ENCODE data around the gene STPG4. TPM values are rescaled to one million over a fixed set of nuclear protein-coding genes. Genes with fewer than 3 reads are reported as not detected.

The STPG4 gene
- total RNA-seq, 1 experiment from 2014 or later: not detected

GRCh38 chr2:47134386-47135090 lies 20.6 kb downstream of the STPG4 start:
- Mint-ChIP-seq H3K27me3 (ENCODE audit: insufficient read depth, unreplicated experiment) (no peaks in the 10 kb centered on the region), H3K4me1 (ENCODE audit: insufficient read depth, unreplicated experiment) (no peaks in the 10 kb centered on the region), H3K4me3 (ENCODE audit: unreplicated experiment) (no peak overlapping the region), H3K36me3 (ENCODE audit: insufficient read depth, unreplicated experiment) (peaks cover 7% of the 10 kb centered on the region), H3K9me3 (ENCODE audit: unreplicated experiment) (no peaks in the 10 kb centered on the region), H3K27ac (ENCODE audit: low read depth, unreplicated experiment) (no peak overlapping the region)
- no peak for TF ChIP-seq CTCF (IDR thresholded peaks at IDR 0.05; ENCODE audit: unreplicated experiment)
- intact Hi-C loops (cut with micrococcal nuclease): no loop called here
- no peak for DNase-seq (ENCODE audit: unreplicated experiment)
- no TSS peak for BruUV-seq (replicated peaks)
- POLR2A ChIA-PET: no interaction called here
- CTCF ChIA-PET: no interaction called here

GRCh38 chr2:47133046-47133445 lies 22.1 kb downstream of the STPG4 start:
- no peak for DNase-seq (ENCODE audit: unreplicated experiment)
- ChIA-PET CTCF (interaction anchor here (0.6 kb wide), 1 partner anchor 419 kb away, joined by 4 read pairs; no protein-coding TSS in a partner anchor), POLR2A (interaction anchor here (0.7 kb wide), 1 partner anchor 26 kb away, joined by 3 read pairs; no protein-coding TSS in a partner anchor)
- no peaks in the 10 kb centered on the region for H3K27me3 Mint-ChIP-seq (ENCODE audit: insufficient read depth, unreplicated experiment)
- BruUV-seq (replicated peaks): no TSS peak
- no peaks in the 10 kb centered on the region for H3K36me3 Mint-ChIP-seq (ENCODE audit: insufficient read depth, unreplicated experiment)
- intact Hi-C loops (cut with micrococcal nuclease): no loop called here
- H3K27ac Mint-ChIP-seq (ENCODE audit: low read depth, unreplicated experiment): no peak overlapping the region
- TF ChIP-seq CTCF (IDR thresholded peaks at IDR 0.05; ENCODE audit: unreplicated experiment): no peak
- no peaks in the 10 kb centered on the region for H3K9me3 Mint-ChIP-seq (ENCODE audit: unreplicated experiment)
- no peak overlapping the region for H3K4me3 Mint-ChIP-seq (ENCODE audit: unreplicated experiment)
- H3K4me1 Mint-ChIP-seq (ENCODE audit: insufficient read depth, unreplicated experiment): no peaks in the 10 kb centered on the region

GRCh38 chr2:47129191-47129706 lies 25.9 kb downstream of the STPG4 start:
- POLR2A ChIA-PET: no interaction called here
- TF ChIP-seq CTCF (IDR thresholded peaks at IDR 0.05; ENCODE audit: unreplicated experiment): no peak
- Mint-ChIP-seq H3K36me3 (ENCODE audit: insufficient read depth, unreplicated experiment) (no peaks in the 10 kb centered on the region), H3K4me1 (ENCODE audit: insufficient read depth, unreplicated experiment) (no peaks in the 10 kb centered on the region), H3K4me3 (ENCODE audit: unreplicated experiment) (no peak overlapping the region), H3K9me3 (ENCODE audit: unreplicated experiment) (peaks cover 8% of the 10 kb centered on the region), H3K27me3 (ENCODE audit: insufficient read depth, unreplicated experiment) (no peaks in the 10 kb centered on the region), H3K27ac (ENCODE audit: low read depth, unreplicated experiment) (no peak overlapping the region)
- intact Hi-C loops (cut with micrococcal nuclease): loop anchor here (5.0 kb wide), 1 partner anchor 193 kb away; no protein-coding TSS in a partner anchor
- no TSS peak for BruUV-seq (replicated peaks)
- CTCF ChIA-PET: interaction anchor here (0.6 to 0.7 kb wide), 2 partner anchors 139 to 760 kb away, joined by 3 to 4 read pairs; no protein-coding TSS in a partner anchor
- DNase-seq (ENCODE audit: unreplicated experiment): no peak

- Mint-ChIP-seq H3K4me3 (ENCODE audit: unreplicated experiment) (no peak overlapping the region), H3K27me3 (ENCODE audit: insufficient read depth, unreplicated experiment) (no peaks in the 10 kb centered on the region), H3K36me3 (ENCODE audit: insufficient read depth, unreplicated experiment) (no peaks in the 10 kb centered on the region), H3K9me3 (ENCODE audit: unreplicated experiment) (peaks cover 8% of the 10 kb centered on the region), H3K4me1 (ENCODE audit: insufficient read depth, unreplicated experiment) (no peaks in the 10 kb centered on the region), H3K27ac (ENCODE audit: low read depth, unreplicated experiment) (no peak overlapping the region)
- DNase-seq (ENCODE audit: unreplicated experiment): no peak
- intact Hi-C loops (cut with micrococcal nuclease): loop anchor here (5.0 kb wide), 1 partner anchor 194 kb away; no protein-coding TSS in a partner anchor
- POLR2A ChIA-PET: no interaction called here
- no peak for TF ChIP-seq CTCF (IDR thresholded peaks at IDR 0.05; ENCODE audit: unreplicated experiment)
- CTCF ChIA-PET: interaction anchor here (0.6 to 0.7 kb wide), 3 partner anchors 52 to 759 kb away, joined by 3 to 4 read pairs (median 3); no protein-coding TSS in a partner anchor
- no TSS peak for BruUV-seq (replicated peaks)
Measured at GRCh38 chr2:47128705-47129104, 26.4 kb downstream of the STPG4 start.

Data from MCF 10A (cell line).